ENCODE measurements around the gene RNF114.

DNA sequence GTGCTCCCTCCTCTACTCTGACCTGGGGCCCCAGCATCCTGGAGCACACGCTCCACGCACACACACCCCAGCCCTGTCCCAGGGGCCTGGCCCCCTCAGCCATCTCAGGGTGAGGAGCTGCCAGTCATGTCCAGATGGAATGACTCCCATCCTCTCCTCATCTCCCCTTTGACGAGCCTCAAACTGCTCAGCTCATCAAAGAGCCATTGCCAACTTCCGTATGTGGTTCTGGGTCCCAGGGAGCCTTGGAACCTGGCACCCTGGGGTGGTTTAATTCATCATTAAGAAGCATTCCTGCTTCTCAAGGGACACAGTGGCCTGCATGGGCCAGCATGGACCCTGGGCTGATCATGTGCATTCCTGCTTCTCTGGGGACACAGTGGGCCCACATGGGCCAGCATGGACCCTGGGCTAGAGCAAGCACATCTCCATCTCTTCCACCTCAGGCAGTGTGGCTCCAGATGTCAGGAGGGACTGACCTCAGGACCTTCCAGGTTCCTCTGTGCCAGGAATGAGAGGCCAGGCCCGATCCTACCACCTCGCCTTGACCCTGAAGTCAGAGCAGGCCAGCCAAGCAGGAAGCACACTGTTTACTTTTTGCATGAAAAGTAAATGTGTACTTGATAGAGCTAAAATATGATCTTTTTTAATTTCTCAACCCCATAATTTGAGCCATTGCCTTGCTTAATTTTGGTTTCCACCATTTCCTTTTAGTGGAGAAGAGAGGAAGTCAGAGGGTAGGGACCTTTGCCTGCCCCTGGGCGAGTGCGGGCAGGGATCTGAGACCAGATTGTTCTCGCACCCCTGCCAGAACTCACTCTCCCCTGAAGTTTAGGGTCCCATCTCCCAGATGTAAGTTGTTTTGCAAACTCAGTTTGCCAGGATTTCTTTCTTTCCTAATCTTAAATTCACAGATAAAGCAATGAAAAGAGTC is 46.9 kb upstream of the RNF114 start:
- TF ChIP-seq GATA3 (IDR thresholded peaks at IDR 0.05; ENCODE audit: low read depth, low read length) (no peak), GATA2 (IDR thresholded peaks at IDR 0.05; ENCODE audit: low read depth, low read length) (no peak)

Data from SH-SY5Y (cell line).